NCI-H1105 treated with DMSO at 0.1 percent for 48 hours (cell line): ENCODE data around the gene GDF7.

Experiments
- DNase-seq: peaks from one replicate; lab custom pipeline; 2025; lab: John Stamatoyannopoulos, UW

The GDF7 gene

GRCh38 chr2:20666304-20667150, at the start of gene GDF7:
Gene GDF7 (plus strand): TSS chr2:20667144. CDS start chr2:20667240, 96 bp downstream.
- DNase-seq, result no peak

GRCh38 chr2:20617892-20618467, 49.0 kb upstream of the GDF7 start:
- DNase-seq, result no peak

- DNase-seq, result no peak
Observed at GRCh38 chr2:20618468-20618885, 48.5 kb upstream of the GDF7 start.

- DNase-seq, result no peak
Observed at GRCh38 chr2:20618886-20619521, 47.9 kb upstream of the GDF7 start.

GRCh38 chr2:20619624-20620024, 47.3 kb upstream of the GDF7 start:
- no peak for DNase-seq

GRCh38 chr2:20620271-20620681, 46.7 kb upstream of the GDF7 start:
- no peak for DNase-seq

GRCh38 chr2:20620696-20621365, 46.1 kb upstream of the GDF7 start:
- DNase-seq, result no peak

- DNase-seq, result no peak
Observed at GRCh38 chr2:20621366-20622295, 45.3 kb upstream of the GDF7 start.

GRCh38 chr2:20622296-20622686, 44.7 kb upstream of the GDF7 start:
- DNase-seq, result no peak

GRCh38 chr2:20622731-20623130, 44.2 kb upstream of the GDF7 start:
- no peak for DNase-seq

- DNase-seq, result no peak
Observed at GRCh38 chr2:20623241-20623640, 43.7 kb upstream of the GDF7 start.

- DNase-seq, result no peak
Observed at GRCh38 chr2:20623741-20624155, 43.2 kb upstream of the GDF7 start.

- DNase-seq, result no peak
Observed at GRCh38 chr2:20624156-20624883, 42.6 kb upstream of the GDF7 start.

GRCh38 chr2:20624884-20625485, 42.0 kb upstream of the GDF7 start:
- no peak for DNase-seq

- DNase-seq, result peak; percentile 13
Observed at GRCh38 chr2:20625491-20626391, 41.2 kb upstream of the GDF7 start.

- DNase-seq, result no peak
Observed at GRCh38 chr2:20626392-20626697, 40.6 kb upstream of the GDF7 start.

GRCh38 chr2:20626698-20627513, 40.0 kb upstream of the GDF7 start:
- no peak for DNase-seq

GRCh38 chr2:20627712-20628380, 39.1 kb upstream of the GDF7 start:
- DNase-seq, result no peak
